NCI-H524 (cell line): ENCODE measurements around the gene NFKBIA.
"Not testable (repeated sequence)": the region's sequence is repeated elsewhere in the genome, so short reads cannot be mapped to it uniquely, and the experiment has no call there.

Source experiments
- DNase-seq, 2 experiments: peaks; one replicate each; lab custom pipeline; 2025; lab: John Stamatoyannopoulos, UW

NFKBIA gene

DNA sequence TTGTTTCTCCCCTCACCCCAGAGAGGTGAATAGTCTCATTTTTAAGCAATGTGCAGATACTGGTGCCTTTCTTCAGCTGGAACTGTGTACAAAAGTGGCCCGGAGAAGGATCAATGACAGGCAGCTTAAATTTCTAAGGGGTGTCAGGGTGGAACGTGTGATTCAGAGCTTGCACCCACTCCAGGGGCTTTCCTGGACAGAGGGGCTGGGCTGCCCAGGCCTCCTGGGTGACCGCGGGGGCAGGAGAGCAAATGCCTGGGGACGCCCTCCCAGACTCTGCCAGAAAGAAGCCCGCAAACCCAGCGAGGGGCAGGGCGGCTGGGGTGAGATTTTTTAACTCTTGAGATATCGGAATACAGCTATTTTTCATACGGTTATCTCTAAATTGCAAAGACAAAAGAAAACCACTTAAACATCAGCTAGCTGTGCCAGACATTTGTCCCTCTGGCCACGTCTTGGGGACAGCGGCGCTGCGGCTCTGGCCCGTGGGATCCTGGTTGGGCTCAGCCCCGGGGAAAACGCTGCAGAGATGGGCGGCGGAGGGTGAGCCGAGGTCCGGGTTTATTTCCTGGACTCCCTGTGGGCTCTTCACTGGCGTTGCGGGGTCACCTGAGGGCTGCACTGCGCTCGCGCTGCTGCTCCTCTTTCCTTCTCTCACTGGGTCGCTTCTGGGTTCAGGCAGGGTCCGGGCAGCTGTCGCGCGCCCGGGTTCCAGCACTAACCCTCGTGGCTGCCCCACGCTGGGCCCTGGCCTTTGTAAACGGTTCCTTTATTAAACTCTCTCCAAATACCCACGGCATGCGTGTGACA lies 35.8 kb downstream of the NFKBIA start:
- no peak for DNase-seq

DNA sequence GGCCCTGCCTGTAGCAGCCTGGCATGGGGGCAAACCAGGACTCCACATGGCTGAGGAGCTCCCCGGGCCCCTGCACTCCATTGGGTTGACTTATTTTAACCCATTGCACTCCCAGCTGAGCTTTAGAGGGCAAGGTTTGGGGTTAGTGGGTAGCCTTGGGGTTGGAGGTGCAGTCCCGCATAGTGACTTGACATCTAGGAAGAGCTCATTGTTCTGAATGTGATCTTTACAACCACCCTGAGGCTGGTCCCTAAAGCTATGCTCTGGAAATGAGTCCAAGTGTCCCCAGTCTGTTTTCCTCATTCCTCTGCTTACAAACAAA lies 36.4 kb downstream of the NFKBIA start:
- DNase-seq = no peak

DNA sequence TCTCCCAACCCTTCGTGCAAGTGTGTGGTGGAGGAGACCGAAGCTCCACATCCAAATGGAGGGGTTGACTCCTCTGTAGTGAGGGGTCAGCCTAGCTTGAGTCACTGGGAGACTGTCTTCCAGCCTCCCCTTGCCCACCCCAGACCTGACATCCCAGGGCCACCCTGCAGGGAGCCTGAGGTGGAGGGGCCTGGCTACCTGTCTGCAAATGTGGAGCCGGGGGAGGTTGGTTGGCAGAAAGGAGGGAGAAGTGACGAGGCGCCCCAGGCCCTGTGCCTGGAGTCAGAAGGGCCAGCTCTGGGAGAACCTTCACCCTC lies 37.5 kb downstream of the NFKBIA start:
- no peak for DNase-seq

DNA sequence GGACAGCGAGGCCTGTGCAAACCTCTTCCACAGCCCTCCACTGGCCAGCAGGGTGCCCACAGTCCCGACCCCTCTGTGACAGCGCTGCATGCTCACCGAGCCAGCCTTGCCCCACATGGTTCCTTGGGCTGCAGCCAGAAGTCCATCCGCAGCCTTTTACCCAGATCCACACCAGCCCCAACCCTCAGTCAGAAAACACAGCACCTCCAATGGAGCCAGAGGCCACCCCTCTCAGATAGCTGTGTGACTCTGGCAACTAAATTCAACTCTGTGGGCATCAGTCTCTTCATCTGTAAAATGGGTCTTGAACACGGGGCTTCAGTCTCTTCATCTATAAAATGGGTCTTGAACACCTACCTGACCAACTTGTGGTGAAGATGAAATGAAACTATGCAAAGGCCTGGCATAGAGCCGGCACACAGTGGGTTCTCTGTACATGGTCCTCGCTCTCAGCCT lies 38.0 kb downstream of the NFKBIA start:
- DNase-seq = no peak

DNA sequence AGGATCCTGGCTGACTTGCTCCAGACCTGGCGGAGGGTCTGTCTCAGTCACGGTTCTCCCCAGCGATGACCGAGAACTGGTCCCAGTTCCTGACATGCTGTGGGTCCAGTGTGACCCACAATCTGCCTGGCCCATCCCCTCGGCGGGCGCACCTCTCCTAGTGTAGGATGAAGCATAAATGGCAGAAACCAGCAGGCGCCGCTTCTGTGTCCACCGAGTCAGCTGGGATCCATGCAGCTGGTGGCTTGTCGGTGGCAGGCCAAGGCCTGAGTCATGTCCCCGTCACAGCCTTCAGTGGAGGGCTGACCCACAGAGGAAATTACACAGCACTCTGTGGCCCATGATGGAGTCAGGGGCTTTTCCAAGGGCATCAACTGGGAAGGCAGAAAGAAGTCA lies 38.5 kb downstream of the NFKBIA start:
- DNase-seq = no peak

DNA sequence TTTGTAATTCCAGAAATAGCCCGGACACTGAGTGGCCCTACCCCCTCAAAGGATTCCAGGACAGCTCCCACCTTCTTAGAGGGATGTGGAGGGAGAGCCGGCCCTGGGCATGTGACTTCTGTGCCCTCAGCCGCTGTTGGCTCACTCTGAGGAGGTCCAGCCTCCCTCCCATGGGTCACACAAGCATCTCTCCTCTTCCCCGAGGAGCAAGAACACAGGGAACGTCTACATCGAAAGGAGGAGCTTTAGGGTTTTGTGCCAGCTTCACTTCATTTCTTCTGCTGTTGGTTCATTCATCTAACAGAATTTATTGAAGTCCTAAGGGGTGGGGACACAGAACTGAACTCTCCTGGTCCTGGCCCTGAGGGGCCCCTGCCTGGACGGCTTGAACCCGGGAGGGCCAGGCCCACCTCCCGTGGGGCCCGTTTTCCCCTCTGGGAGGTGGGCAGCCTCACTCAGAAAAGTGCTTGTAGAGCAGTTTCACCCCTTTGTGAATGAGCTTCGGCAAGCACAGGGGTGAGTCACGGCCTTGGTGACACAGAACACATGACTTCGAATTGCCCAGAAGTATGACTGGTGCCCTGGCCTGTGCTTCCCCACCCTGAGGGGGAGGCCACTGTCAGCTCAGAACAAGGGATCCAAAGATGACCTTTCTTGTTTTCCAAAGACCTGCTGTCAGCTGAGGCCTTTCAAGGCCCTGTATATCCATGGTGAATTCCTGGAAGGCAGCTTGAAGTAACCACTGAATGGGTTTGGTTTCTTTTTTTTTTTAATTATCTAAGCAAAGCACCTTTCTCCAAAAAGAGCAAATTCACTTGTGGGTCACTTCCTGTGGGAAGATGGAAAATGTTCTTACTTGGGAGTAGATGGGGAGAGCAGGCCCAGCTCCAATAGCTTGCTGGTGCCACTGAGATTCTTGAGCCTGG lies 39.2 kb downstream of the NFKBIA start:
- DNase-seq = no peak

DNA sequence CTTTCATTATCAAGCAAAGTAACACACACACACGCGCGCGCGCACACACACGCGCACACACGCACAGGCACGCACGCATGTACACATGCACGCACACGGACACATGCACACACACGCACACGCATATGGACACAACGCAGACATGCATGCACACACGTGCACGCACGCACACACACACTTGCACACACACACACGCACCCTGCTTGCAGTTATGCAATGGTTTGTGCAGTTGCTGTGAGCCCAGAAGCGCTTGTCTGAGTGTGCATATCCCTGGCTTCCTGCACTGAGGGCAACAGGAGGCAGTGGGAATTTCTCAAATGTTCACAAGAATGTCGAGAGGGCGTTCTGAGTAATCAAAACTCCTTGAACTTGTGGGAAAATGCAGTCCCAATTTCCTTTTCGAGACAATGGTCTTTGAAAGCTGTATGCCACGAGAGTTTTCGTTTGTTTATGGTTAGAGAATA lies 41.6 kb downstream of the NFKBIA start:
- DNase-seq = no peak

DNA sequence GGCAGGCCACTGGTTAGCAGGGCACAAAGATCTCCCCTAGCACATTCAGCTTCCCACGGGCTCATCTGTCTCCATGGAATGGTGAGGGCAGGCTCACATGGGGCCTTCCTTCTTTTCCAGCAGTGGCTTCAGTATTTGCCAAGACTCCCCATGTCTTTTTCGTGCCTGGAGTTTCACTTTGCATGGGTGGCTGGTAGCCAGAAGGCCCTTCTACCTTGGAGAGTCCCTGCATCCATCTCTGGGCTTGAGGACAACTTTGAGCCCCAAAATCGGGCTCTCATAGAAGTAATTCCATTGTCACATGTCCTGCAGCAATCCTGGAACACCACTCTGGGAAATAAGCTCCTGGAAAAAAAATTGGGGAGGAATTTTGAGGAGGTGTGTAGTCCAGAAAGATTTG lies 42.1 kb downstream of the NFKBIA start:
- no peak for DNase-seq

DNA sequence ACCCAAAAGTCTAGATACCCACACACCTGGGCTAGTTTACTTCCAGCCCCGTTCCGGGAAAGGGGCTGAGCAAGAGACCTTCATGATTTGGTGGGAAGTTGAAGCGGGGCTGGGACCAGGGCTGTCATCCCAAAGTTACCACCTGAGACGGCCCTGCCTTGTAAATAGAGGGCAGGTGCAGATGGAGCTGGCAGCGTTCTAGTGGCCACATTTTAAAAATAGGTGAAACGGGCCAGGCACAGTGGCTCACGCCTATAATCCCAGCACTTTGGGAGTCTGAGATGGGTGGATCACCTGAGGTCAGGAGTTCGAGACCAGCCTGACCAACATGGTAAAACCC lies 43.4 kb downstream of the NFKBIA start:
- no peak for DNase-seq

DNA sequence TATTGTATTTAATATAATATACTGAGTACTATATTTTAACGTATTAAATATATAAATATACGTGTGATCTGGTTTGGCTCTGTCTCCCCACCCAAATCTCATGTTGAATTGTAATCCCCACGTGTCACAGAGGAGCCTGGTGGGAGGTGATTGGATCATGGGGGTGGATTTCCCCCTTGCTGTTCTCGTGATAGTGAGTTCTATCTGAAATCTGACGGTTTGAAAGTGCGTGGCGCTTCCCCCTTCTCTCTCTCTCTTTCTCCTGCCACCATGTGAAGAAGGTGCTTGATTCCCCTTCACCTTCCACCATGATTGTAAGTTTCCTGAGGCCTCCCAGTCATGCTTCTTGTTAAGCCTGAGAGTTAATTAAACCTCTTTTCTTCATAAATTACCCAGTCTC lies 44.9 kb downstream of the NFKBIA start:
- DNase-seq = not testable (repeated sequence)

DNA sequence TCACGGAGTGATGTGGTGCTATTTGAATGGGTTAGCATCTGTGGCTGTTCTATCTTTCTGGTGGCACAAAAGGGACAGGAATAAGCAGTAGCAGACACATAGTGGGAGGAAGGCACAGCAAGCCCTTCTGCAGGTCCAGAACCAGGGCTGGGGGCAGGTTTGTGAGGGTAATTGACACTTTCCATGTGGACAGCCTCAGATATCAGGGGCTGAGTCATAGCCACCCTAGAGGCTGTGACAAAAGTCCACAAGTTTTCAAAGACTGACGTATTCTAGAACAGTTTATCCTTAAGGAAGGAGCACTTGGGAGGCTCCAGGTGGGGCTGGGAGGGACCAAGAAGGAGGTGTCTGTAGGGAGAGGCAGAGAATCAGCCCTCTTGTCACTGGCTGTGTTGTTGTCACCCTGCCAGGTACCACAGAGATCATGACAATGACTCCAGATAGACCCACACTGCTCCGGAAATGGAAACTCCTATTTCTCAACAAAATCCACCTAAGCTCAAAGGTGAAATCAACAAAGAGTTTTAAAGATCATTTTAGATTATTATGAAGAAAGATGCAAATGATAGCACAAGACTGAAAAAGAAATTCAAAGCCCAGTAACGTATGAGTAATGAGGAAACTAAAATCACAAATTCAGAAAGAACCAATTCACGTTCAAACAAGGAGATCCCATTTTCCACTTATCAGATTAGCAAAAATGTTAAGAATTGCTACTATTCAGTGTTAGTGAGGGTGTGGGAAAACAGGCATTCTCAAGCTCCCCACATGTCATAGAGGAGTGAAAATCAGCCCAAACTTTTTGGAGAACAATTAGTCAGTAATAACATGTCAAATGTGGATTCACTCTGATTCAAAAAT lies 48.3 kb downstream of the NFKBIA start:
- no peak for DNase-seq

DNA sequence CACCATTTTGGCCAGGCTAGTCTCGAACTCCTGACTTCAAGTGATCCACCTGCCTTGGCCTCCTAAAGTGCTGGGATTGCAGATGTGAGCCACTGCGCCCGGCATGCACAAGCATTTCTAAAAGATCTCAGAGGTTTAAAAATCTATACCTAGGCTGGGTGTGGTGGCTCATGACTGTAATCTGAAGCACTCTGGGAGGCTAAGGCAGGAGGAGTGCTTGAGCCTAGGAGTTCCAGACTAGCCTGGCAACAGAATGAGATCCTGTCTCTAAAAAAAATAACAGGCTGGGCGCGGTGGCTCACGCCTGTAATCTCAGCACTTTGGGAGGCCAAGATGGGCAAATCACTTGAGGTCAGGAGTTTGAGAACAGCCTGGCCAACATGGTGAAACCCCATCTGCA lies 49.3 kb downstream of the NFKBIA start:
- not testable (repeated sequence) for DNase-seq

DNA sequence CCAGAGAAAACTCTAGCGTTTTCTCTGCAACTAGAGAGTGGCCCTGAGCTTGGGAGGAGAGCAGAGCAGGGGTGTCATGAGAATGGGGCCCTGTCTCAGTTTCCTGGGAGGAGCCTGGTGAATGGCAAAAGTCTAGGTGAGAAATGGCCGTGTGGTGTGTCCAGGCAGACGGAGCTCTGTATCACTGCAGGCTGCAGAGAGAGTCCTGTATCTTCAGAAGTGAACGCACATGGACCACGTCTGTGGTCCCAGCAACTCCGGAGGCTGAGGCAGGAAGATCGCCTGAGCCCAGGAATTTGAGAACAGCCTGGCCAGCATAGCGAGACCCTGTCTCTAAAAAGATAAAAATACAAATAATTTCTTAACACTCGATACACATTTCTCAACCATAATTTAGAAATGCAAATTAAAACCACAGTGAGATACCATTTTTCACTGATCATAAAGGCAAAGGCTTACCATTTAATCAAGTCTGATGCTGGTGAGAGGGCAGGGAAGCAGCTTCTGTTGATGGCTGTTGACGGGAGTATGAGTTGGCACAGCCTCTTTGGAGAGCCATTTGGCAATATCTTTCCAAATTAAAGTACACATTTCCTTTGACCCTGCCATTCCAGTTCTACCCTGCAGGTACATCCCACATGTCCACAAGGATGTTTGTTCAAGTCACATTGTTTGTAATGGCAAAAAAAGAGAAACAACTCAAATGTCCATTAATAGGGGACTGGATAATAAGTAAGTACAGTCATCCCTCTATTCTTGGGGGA lies 51.0 kb downstream of the NFKBIA start:
- no peak for DNase-seq

DNA sequence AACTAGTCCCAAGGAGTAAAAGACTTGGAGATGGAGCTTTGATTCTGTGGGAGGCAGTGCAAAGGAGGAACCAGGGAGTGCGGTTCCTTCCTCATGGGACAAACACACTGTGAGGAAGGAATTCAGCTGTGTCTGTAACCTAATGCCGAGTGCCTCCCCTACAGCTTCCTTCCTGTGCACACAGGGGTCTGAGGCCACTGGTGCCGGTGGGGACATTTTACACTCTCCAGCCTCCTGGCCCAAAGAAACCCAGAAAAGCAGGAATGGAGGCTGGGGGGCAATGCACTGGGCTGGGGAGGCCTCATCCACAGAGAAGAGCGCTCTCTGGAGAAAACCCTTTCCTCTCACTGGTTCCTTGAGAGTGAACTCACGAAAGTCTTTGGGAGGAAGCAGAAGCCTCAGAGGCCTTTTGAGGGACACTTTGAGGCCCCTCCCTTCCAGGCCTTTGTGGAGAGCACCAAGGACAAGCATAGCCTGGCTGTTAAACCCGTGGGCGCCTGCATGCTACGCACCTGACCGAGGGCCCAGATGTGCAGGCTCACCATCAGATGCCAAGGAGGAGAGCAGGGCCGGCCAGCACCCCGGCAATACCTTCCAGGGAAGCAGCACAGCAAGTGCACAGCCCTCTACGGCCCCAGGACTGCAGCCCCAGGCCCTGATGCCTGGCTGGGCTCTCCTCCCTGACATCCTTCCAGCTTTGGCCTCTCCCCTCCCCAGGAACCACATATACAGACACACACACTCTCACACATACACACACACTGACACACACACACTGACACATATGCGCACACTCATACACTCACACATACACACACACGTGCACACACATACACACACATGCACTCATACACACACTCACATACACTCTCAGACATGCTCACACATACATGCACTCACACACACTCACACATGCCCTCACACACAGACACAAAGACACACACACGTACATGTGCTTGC lies 52.0 kb downstream of the NFKBIA start:
- DNase-seq = no peak

DNA sequence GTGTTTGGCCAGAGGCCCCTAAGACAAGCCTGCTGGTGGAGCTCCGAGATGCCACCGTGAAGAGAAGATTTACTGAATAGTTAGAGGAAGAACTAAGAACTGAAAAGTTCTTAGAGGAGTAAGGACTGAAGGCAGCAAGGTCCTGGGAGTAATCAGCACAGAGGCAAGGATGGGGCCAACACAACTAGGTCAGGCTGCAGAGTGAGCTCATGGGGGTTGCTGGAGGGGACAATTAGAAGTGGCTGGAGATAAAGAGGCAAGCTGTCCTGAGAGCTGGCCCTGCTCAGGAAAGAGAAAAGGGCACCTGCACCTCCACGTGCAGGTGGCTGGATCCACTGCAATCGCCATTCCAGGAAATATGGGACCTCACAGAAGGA lies 52.7 kb downstream of the NFKBIA start:
- no peak for DNase-seq
